GM10248 (cell line): ENCODE data around the gene LRRC72.

Experiments
- CTCF ChIA-PET: fragments of 300-600 bp; sonication (Branson Sonifier 250); formaldehyde crosslinking; extraction: SDS; loops from one replicate; lab custom pipeline; 2021; ENCODE audit warnings: antibody characterized with exemption; lab: Yijun Ruan, JAX
- POLR2A ChIA-PET: fragments of 350-650 bp; sonication (Branson Sonifier 250); formaldehyde crosslinking; extraction: SDS; loops from one replicate; lab custom pipeline; 2020; ENCODE audit warnings: antibody characterized with exemption; lab: Yijun Ruan, JAX
- DNase-seq: peaks from one replicate; pipeline ENCODE4 v3.0.0; 2012; ENCODE audit errors: extremely low spot score
- TF ChIP-seq, protein P1 (sequence below): IDR thresholded peaks from 2 replicates; pipeline ENCODE4 v1.5.1; 2012; ENCODE audit warnings: mild to moderate bottlenecking, low read depth; ENCODE audit errors: extremely low read depth, missing control alignments, control extremely low read depth

Gene LRRC72

DNA sequence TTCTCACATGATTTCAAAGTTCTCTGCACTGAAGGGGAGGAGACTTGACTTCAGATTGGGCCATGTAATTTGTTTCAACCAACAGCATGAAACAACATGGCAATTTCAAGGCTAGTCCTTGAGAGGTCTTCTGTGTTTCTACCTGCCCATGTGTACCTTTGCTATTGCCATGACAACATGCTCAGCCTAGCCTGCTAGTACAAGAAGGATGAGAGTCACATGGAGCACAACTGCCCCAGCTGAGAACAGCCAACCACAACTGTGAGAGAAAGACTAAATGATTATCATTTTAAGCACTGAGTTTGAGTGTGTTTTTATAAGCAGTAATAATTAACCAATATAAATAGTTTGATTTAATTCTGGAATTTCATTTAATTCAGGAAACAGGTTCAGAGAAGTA, 77.0 kb downstream of the LRRC72 start:
- DNase-seq, result no peak
- TF ChIP-seq, protein P1, sequence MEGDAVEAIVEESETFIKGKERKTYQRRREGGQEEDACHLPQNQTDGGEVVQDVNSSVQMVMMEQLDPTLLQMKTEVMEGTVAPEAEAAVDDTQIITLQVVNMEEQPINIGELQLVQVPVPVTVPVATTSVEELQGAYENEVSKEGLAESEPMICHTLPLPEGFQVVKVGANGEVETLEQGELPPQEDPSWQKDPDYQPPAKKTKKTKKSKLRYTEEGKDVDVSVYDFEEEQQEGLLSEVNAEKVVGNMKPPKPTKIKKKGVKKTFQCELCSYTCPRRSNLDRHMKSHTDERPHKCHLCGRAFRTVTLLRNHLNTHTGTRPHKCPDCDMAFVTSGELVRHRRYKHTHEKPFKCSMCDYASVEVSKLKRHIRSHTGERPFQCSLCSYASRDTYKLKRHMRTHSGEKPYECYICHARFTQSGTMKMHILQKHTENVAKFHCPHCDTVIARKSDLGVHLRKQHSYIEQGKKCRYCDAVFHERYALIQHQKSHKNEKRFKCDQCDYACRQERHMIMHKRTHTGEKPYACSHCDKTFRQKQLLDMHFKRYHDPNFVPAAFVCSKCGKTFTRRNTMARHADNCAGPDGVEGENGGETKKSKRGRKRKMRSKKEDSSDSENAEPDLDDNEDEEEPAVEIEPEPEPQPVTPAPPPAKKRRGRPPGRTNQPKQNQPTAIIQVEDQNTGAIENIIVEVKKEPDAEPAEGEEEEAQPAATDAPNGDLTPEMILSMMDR, result no peak
- ChIA-PET CTCF (interaction anchor here (1.4 kb wide), 1 partner anchor 9 kb away, joined by 4 read pairs; no protein-coding TSS in a partner anchor), POLR2A (no interaction called here)

DNA sequence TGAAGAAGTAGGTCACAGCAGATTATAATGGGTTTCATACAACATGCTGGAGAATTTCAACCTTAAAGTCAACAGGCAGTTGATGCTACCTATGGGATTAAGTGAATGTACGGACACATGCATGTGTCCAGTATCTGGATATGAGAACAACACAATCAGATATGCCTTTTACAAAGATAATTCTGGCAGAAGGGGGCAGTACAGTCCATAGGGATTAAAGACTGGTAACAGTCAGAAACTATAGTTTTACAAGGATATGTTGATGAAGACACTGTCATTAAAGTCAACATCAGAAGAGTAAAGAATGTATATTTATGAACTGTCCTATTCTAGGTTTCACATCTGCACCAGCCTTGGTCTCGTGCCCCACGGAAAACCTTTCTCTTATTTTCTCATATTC, 77.4 kb downstream of the LRRC72 start:
- ChIA-PET POLR2A (no interaction called here), CTCF (interaction anchor here (1.4 kb wide), 1 partner anchor 9 kb away, joined by 4 read pairs; no protein-coding TSS in a partner anchor)
- TF ChIP-seq, protein P1, result no peak
- DNase-seq, result no peak

DNA sequence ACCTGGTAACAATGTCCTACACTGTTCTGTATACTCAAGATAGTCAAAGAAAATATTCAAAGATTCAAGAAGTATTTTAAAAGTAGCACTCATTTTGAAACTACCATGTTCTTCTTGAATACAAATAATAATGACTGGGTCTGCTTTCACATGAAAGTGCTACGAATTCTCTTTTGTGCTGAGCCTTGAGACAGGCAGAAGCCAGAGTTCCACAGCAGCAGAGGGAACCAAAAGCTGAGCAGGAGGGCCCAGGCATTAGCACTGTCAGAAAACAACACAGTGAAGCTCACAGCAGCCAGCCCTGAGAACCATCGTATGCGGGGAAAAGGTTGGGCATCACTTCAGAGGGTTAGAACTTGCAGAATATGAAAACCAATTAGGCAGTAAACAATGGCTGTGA, 80.1 kb downstream of the LRRC72 start:
- TF ChIP-seq, protein P1, result no peak
- ChIA-PET POLR2A (no interaction called here), CTCF (interaction anchor here (1.2 kb wide), 1 partner anchor 9 kb away, joined by 3 read pairs; no protein-coding TSS in a partner anchor)
- no peak for DNase-seq

DNA sequence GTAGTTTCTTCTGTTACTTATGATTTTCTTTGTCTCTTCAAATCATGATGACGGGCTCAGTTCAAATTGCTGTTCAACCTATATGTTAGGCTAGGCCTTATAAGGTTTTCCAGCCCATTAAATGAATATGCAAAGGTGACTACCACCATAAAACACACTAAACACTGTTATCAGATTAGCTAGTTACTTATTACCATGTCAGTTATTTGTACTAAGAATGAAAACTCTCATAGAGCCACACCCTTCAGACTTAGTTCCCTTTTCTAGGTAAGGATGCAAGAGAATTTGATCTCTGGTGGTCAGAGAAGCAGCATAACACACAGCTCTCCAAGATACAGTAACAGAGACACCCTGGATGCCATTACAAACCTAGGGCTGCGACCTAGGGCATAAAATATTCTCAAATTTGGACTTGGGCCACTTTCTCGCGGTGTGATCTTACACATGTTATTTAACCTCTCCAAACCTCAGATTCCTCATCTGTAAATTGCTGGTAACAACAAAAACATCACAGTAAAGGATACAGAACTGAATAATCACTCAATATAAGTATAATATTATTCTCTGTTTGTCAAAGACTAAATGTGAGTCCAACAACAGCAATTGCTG, 83.3 kb downstream of the LRRC72 start:
- ChIA-PET POLR2A (no interaction called here), CTCF (interaction anchor here (0.9 to 1.3 kb wide), 2 partner anchors 23 to 45 kb away, joined by 3 read pairs; no protein-coding TSS in a partner anchor)
- peak; percentile 18 for DNase-seq
- TF ChIP-seq, protein P1, result no peak

DNA sequence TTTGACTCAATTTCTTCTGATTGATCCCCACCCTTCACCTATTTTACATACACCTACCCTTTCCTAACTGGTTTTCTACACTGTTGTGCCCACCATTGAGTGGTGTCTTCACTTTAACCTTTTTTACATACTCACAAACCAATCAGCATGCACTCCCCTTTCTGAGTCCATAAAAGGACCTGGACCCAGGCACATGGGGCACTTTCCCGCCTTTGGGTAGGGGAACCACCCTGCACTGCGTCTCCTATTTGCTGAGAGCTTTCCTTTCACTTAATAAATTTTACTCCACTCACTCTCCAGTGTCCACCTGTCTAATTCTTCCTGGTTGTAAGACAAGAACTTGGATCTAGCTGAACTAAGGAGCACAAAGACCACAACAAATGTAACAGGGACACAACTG, 85.1 kb downstream of the LRRC72 start:
- CTCF ChIA-PET, result interaction anchor here (1.6 kb wide), 1 partner anchor 10 kb away, joined by 4 read pairs; no protein-coding TSS in a partner anchor
- DNase-seq, result no peak
- POLR2A ChIA-PET, result no interaction called here
- TF ChIP-seq, protein P1, result no peak

DNA sequence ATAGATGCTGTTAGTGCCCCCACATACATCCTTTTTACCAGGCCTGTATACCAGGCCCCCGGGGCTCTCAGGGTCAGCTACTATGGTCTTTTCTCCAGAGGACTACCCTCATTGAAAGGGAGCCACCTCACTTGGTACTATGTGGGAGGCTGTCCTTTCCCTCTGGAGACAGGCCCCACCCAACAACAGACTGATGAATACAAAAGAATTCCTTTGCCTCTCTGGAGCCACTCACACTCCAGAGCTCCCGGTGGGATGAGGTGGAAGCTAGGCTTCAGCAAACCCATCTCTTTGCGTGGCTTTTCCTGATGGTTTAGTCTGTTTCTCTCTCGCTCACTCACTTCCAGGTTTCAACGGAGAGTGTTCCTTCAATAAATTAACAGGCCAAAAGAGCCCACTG, 88.6 kb downstream of the LRRC72 start:
- POLR2A ChIA-PET, result no interaction called here
- DNase-seq, result no peak
- CTCF ChIA-PET, result interaction anchor here (1.0 kb wide), 1 partner anchor 9 kb away, joined by 3 read pairs; no protein-coding TSS in a partner anchor
- TF ChIP-seq, protein P1, result no peak
